ENCODE data around the gene SFPQ. TPM values are rescaled to one million over a fixed set of nuclear protein-coding genes. Genes with fewer than 3 reads are reported as not detected.

Gene SFPQ
- total RNA-seq, 1 experiment from 2014 or later = 573 TPM

- no peak overlapping the region for H3K23ac ChIP-seq (ENCODE audit: insufficient read length, low read depth, low read length)
- peak overlapping the region; percentile 34 for H4K5ac ChIP-seq (ENCODE audit: insufficient read length, low read depth, low read length)
- no peaks in the 10 kb centered on the region for H3K9me3 ChIP-seq (ENCODE audit: control insufficient read depth, low read depth, low read length)
- no peak overlapping the region for H4K8ac ChIP-seq (replicated peaks; ENCODE audit: insufficient read length, low read depth, low read length)
- peak overlapping the region; percentile 99 for H3K18ac ChIP-seq (ENCODE audit: insufficient read length, low read depth, low read length)
- H4K20me1 ChIP-seq (ENCODE audit: control insufficient read depth, insufficient read depth, insufficient read length) = no peaks in the 10 kb centered on the region
- DNase-seq = peak; percentile 73
- no peak overlapping the region for H3K27ac ChIP-seq (ENCODE audit: insufficient read length, low read depth, low read length)
- H2BK120ac ChIP-seq (ENCODE audit: low read depth, low read length, poor library complexity, severe bottlenecking) = peak overlapping the region; percentile 74
- peak overlapping the region; percentile 87 for H3K4me2 ChIP-seq (ENCODE audit: insufficient read depth, insufficient read length, low read length)
- H3T11ph ChIP-seq (ENCODE audit: low read length) = no peak overlapping the region
- peaks cover 35% of the 10 kb centered on the region for H3K79me2 ChIP-seq (ENCODE audit: insufficient read depth, low read length)
- no peak overlapping the region for H2AK5ac ChIP-seq (ENCODE audit: insufficient read length, low read length)
- peak overlapping the region; percentile 96 for H3K14ac ChIP-seq (ENCODE audit: insufficient read depth, low read length)
- peak overlapping the region; percentile 92; the same call in 1 of the 2 replicates for H3K4ac ChIP-seq (ENCODE audit: low read depth, low read length)
- H3K27me3 Mint-ChIP-seq (ENCODE audit: low read depth) = peaks cover 15% of the 10 kb centered on the region
- H3K9me3 Mint-ChIP-seq = peaks cover 2 to 4% of the 10 kb centered on the region in 2 experiments; a peak in 3 of 5 replicates
- peak overlapping the region; percentile 98 to 100 (median 100) for H3K27ac Mint-ChIP-seq
- peak; percentile 46 for TF ChIP-seq CTCF (conservative IDR thresholded peaks at IDR 0.05)
- peaks cover 45 to 48% (median 47%) of the 10 kb centered on the region in 3 experiments for H3K36me3 Mint-ChIP-seq (ENCODE audit: insufficient read depth in 1 of 3, low read depth in 3 of 3)
- no peak overlapping the region for H3K56ac ChIP-seq (ENCODE audit: insufficient read length, low read depth, low read length)
- no CpG with 5 or more reads among the region's 94 CpGs for WGBS (ENCODE audit: extremely low coverage, insufficient read length, low lambda C conversion rate)
- H3K9ac ChIP-seq (ENCODE audit: extremely low read depth, insufficient read length, low read length) = peak overlapping the region; percentile 95
- no peak overlapping the region for H2BK20ac ChIP-seq (ENCODE audit: low read depth, low read length, poor library complexity, severe bottlenecking)
- H3K4me1 ChIP-seq (ENCODE audit: insufficient read depth, low read length) = no peaks in the 10 kb centered on the region; the same call in 1 of the 2 replicates
- no peak overlapping the region for H2BK15ac ChIP-seq (ENCODE audit: low read depth, low read length)
- H3K4me3 Mint-ChIP-seq = peak overlapping the region; percentile 95 to 98
- peak overlapping the region; percentile 73 for H2BK5ac ChIP-seq (ENCODE audit: insufficient read length, low read length)
- H3K79me1 ChIP-seq (ENCODE audit: insufficient read depth, low read depth, low read length, poor library complexity, severe bottlenecking) = no peaks in the 10 kb centered on the region
- H3K4me1 Mint-ChIP-seq = peaks cover 35 to 44% of the 10 kb centered on the region in 2 experiments
- no peaks in the 10 kb centered on the region for H3K27me3 ChIP-seq (ENCODE audit: insufficient read depth, low read length)
- H2AFZ ChIP-seq (ENCODE audit: low read length) = no peak overlapping the region
- H4K91ac ChIP-seq (ENCODE audit: insufficient read length, low read depth, low read length) = peak overlapping the region; percentile 100
- peaks cover 9% of the 10 kb centered on the region for H3K23me2 ChIP-seq (ENCODE audit: insufficient read length, low read depth, low read length, poor library complexity, severe bottlenecking)
- H2BK12ac ChIP-seq (ENCODE audit: insufficient read length, low read depth, low read length) = no peak overlapping the region
Measured at GRCh38 chr1:35192056-35192852, 691 bp downstream of the SFPQ start.

All from H9 (cell line).